Measurements from ENCODE around the gene MMP20.

- TF ChIP-seq EGR1 (IDR thresholded peaks at IDR 0.05) (no peak), TCF12 (IDR thresholded peaks at IDR 0.05; ENCODE audit: low read depth) (no peak), ZBTB7A (IDR thresholded peaks at IDR 0.05; ENCODE audit: low read depth) (no peak), RAD21 (IDR thresholded peaks at IDR 0.05; ENCODE audit: low read depth) (no peak), MAX (IDR thresholded peaks at IDR 0.05) (no peak), CEBPB (IDR thresholded peaks at IDR 0.05) (no peak), YY1 (IDR thresholded peaks at IDR 0.05; ENCODE audit: low read depth) (no peak), TEAD4 (IDR thresholded peaks at IDR 0.05) (no peak)
- TF ChIP-seq, protein P1, sequence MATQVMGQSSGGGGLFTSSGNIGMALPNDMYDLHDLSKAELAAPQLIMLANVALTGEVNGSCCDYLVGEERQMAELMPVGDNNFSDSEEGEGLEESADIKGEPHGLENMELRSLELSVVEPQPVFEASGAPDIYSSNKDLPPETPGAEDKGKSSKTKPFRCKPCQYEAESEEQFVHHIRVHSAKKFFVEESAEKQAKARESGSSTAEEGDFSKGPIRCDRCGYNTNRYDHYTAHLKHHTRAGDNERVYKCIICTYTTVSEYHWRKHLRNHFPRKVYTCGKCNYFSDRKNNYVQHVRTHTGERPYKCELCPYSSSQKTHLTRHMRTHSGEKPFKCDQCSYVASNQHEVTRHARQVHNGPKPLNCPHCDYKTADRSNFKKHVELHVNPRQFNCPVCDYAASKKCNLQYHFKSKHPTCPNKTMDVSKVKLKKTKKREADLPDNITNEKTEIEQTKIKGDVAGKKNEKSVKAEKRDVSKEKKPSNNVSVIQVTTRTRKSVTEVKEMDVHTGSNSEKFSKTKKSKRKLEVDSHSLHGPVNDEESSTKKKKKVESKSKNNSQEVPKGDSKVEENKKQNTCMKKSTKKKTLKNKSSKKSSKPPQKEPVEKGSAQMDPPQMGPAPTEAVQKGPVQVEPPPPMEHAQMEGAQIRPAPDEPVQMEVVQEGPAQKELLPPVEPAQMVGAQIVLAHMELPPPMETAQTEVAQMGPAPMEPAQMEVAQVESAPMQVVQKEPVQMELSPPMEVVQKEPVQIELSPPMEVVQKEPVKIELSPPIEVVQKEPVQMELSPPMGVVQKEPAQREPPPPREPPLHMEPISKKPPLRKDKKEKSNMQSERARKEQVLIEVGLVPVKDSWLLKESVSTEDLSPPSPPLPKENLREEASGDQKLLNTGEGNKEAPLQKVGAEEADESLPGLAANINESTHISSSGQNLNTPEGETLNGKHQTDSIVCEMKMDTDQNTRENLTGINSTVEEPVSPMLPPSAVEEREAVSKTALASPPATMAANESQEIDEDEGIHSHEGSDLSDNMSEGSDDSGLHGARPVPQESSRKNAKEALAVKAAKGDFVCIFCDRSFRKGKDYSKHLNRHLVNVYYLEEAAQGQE (IDR thresholded peaks at IDR 0.05; ENCODE audit: low read depth): no peak
Measured at GRCh38 chr11:102560555-102561011, 64.5 kb downstream of the MMP20 start.
